Glomerular visceral epithelial cell (primary cell): ENCODE results near the gene LONP2.
"Not testable (repeated sequence)": the region's sequence is repeated elsewhere in the genome, so short reads cannot be mapped to it uniquely, and the experiment has no call there.

Source experiments
- DNase-seq: peaks from one replicate; pipeline ENCODE4 v3.0.0-alpha.2; 2016; ENCODE audit errors: extremely low spot score

The LONP2 gene

GRCh38 chr16:48366165-48367093, 122.3 kb downstream of the LONP2 start:
- peak; percentile 59 for DNase-seq

GRCh38 chr16:48367441-48368049, 123.4 kb downstream of the LONP2 start:
- DNase-seq, result no peak

- DNase-seq, result no peak
These were observed 125.7 kb downstream of the LONP2 start for GRCh38 chr16:48369765-48370164.

- DNase-seq, result no peak
These were observed 126.1 kb downstream of the LONP2 start for GRCh38 chr16:48370229-48370628.

GRCh38 chr16:48370668-48371392, 126.7 kb downstream of the LONP2 start:
- not testable (repeated sequence) for DNase-seq

- DNase-seq, result no peak
These were observed 127.3 kb downstream of the LONP2 start for GRCh38 chr16:48371393-48371780.

- no peak for DNase-seq
These were observed 128.6 kb downstream of the LONP2 start for GRCh38 chr16:48372744-48373143.

- DNase-seq, result no peak
These were observed 129.3 kb downstream of the LONP2 start for GRCh38 chr16:48373258-48374029.

- no peak for DNase-seq
These were observed 130.2 kb downstream of the LONP2 start for GRCh38 chr16:48374255-48374654.

GRCh38 chr16:48377301-48377700, 133.2 kb downstream of the LONP2 start:
- DNase-seq, result not testable (repeated sequence)

- no peak for DNase-seq
These were observed 134.2 kb downstream of the LONP2 start for GRCh38 chr16:48378276-48378675.

- DNase-seq, result no peak
These were observed 134.7 kb downstream of the LONP2 start for GRCh38 chr16:48378836-48379235.

- no peak for DNase-seq
These were observed 137.1 kb downstream of the LONP2 start for GRCh38 chr16:48381201-48381600.

GRCh38 chr16:48382131-48382530, 138.0 kb downstream of the LONP2 start:
- no peak for DNase-seq

GRCh38 chr16:48383009-48383876, 139.1 kb downstream of the LONP2 start:
- DNase-seq, result no peak

- peak; percentile 16 for DNase-seq
These were observed 139.9 kb downstream of the LONP2 start for GRCh38 chr16:48383877-48384519.

- peak; percentile 57 for DNase-seq
These were observed 140.6 kb downstream of the LONP2 start for GRCh38 chr16:48384520-48385252.

- DNase-seq, result peak; percentile 84
These were observed 141.4 kb downstream of the LONP2 start, which contains the start of gene SIAH1 for GRCh38 chr16:48385253-48386150. Gene SIAH1 (minus strand): TSS chr16:48385413. CDS start chr16:48362428, 22,985 bp downstream.
